HFFc6 (cell line): ENCODE data around the gene NCKAP5. TPM values are rescaled to one million over a fixed set of nuclear protein-coding genes. Genes with fewer than 3 reads are reported as not detected.

Experiments
- DNase-seq: peaks from one replicate; pipeline ENCODE4 v3.0.0-alpha.2; 2018
- H3K27ac Mint-ChIP-seq: 2 replicates; pipeline ENCODE4 v1.8.0; 2020; ENCODE audit warnings: mild to moderate bottlenecking, mixed read lengths
- H3K27me3 Mint-ChIP-seq: 2 replicates; pipeline ENCODE4 v1.8.0; 2021; ENCODE audit warnings: mild to moderate bottlenecking, moderate library complexity, mixed read lengths; ENCODE audit not compliant: insufficient read depth
- H3K36me3 Mint-ChIP-seq: 2 replicates; pipeline ENCODE4 v1.8.0; 2021; ENCODE audit warnings: low read depth, mixed read lengths
- H3K4me1 Mint-ChIP-seq: 2 replicates; pipeline ENCODE4 v1.8.0; 2020; ENCODE audit warnings: low read depth, mixed read lengths
- H3K4me3 Mint-ChIP-seq: 2 replicates; pipeline ENCODE4 v1.8.0; 2020; ENCODE audit warnings: mild to moderate bottlenecking, moderate library complexity, mixed read lengths
- H3K9me3 Mint-ChIP-seq: 2 replicates; pipeline ENCODE4 v1.8.0; 2020; ENCODE audit warnings: mild to moderate bottlenecking, mixed read lengths
- CTCF ChIP-seq: fragments of 200-600 bp; sonication (generic); IDR thresholded peaks from 2 replicates; pipeline ENCODE4 v1.5.0; 2021; ENCODE audit warnings: antibody characterized with exemption, mild to moderate bottlenecking
- total RNA-seq, 6 experiments: library from RNA; stranded (reverse); fragmentation: NEBNext Ultra II Directional; extraction: Animal tissue kit (Norgen Biotek cat#: 25700); gene quantifications; 2 replicates in 1 of 6; 3 replicates in 5 of 6; pipeline ENCODE4 v1.2.3, GENCODE V29; 2021

NCKAP5 gene
- total RNA-seq, 6 experiments from 2014 or later, result 0.31 to 4.0 (median 3.1) TPM

DNA sequence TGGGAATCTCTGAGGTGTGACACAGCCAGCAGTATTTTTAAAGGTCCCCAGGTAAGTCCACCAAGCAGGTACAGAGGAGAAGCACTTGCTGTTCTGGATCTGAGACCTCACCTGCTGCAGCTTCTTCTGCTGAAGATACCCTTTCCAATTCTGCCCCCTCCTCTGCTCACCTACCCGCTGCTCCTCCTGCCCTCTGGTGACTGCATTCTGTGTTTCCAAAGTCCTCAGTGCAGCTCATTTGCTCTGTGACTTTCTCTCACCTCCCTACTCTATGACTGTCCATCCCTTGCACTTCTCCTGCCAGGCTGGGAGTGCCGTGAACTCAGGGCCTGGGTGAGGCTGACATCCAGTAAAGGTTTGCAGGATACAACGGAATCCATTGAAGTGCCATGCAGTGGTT lies 693.1 kb downstream of the NCKAP5 start:
- H3K9me3 Mint-ChIP-seq, result peaks cover 7% of the 10 kb centered on the region; the same call in 1 of the 2 replicates
- DNase-seq, result no peak
- H3K36me3 Mint-ChIP-seq, result no peaks in the 10 kb centered on the region
- no peaks in the 10 kb centered on the region for H3K27me3 Mint-ChIP-seq
- H3K4me3 Mint-ChIP-seq, result no peak overlapping the region
- H3K4me1 Mint-ChIP-seq, result peaks cover 18% of the 10 kb centered on the region; the same call in 1 of the 2 replicates
- no peak for TF ChIP-seq CTCF
- H3K27ac Mint-ChIP-seq, result no peak overlapping the region

- Mint-ChIP-seq H3K27me3 (no peaks in the 10 kb centered on the region), H3K27ac (no peak overlapping the region), H3K4me1 (peaks cover 18% of the 10 kb centered on the region; the same call in 1 of the 2 replicates), H3K9me3 (peaks cover 7% of the 10 kb centered on the region; the same call in 1 of the 2 replicates), H3K36me3 (no peaks in the 10 kb centered on the region), H3K4me3 (no peak overlapping the region)
- TF ChIP-seq CTCF, result no peak
- DNase-seq, result no peak
Measured at GRCh38 chr2:132873738-132874137, 694.5 kb downstream of the NCKAP5 start.

- no peak overlapping the region for H3K4me3 Mint-ChIP-seq
- DNase-seq, result no peak
- H3K36me3 Mint-ChIP-seq, result no peaks in the 10 kb centered on the region
- peaks cover 13% of the 10 kb centered on the region; the same call in 1 of the 2 replicates for H3K4me1 Mint-ChIP-seq
- TF ChIP-seq CTCF, result no peak
- H3K9me3 Mint-ChIP-seq, result peaks cover 7% of the 10 kb centered on the region; the same call in 1 of the 2 replicates
- H3K27me3 Mint-ChIP-seq, result peaks cover 2% of the 10 kb centered on the region; the same call in 1 of the 2 replicates
- H3K27ac Mint-ChIP-seq, result no peak overlapping the region
Measured at GRCh38 chr2:132871831-132872230, 696.4 kb downstream of the NCKAP5 start.

DNA sequence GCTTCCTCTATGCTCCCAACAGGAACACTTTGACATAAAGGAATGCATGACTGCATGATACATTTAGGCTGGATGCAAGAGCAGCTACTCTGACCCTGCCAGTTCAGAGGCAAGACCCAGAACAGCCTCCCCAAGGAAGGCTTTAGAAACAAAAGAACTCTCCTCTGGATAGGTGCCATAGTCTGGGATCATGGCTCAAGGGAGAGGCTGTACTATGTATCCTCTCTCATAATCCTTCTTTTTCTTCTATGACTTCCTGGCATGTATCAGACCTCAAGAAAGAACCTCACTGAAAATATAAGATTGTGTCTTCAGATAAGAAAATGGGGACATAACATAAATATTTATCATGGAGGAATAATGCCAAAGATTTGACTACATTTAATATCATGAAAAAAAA lies 704.3 kb downstream of the NCKAP5 start:
- H3K36me3 Mint-ChIP-seq, result no peaks in the 10 kb centered on the region
- DNase-seq, result no peak

DNA sequence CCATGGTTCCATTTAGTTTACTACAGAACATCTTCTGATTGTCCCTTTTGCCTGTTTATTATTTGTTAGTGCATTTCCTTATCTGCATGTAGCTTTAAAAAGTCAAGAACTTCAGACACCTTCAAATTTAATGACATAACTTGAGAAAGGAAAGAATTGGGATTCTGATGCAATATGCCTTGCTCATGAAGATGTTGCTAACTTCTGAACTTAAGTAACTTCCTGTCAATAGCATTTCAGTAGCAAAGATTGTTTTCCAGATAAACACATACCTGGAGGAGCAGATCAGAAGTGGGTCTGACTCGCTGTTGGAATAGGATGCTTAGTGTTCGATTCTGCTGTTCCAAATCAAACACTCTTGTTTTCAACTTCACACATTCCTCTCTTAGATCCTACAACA lies 708.0 kb downstream of the NCKAP5 start:
- no peak for TF ChIP-seq CTCF
- no peak overlapping the region for H3K27ac Mint-ChIP-seq
- H3K27me3 Mint-ChIP-seq, result no peaks in the 10 kb centered on the region; the same call in 1 of the 2 replicates
- DNase-seq, result no peak
- no peaks in the 10 kb centered on the region; the same call in 1 of the 2 replicates for H3K4me1 Mint-ChIP-seq
- H3K4me3 Mint-ChIP-seq, result no peak overlapping the region
- no peaks in the 10 kb centered on the region for H3K36me3 Mint-ChIP-seq
- no peaks in the 10 kb centered on the region; the same call in 1 of the 2 replicates for H3K9me3 Mint-ChIP-seq

More for the DNA sequence above, 704.3 kb downstream of the NCKAP5 start:
- no peak for TF ChIP-seq CTCF
- Mint-ChIP-seq H3K4me1 (no peaks in the 10 kb centered on the region; the same call in 1 of the 2 replicates), H3K9me3 (no peaks in the 10 kb centered on the region; the same call in 1 of the 2 replicates), H3K4me3 (no peak overlapping the region), H3K27me3 (peaks cover 2% of the 10 kb centered on the region), H3K27ac (no peak overlapping the region)

DNA sequence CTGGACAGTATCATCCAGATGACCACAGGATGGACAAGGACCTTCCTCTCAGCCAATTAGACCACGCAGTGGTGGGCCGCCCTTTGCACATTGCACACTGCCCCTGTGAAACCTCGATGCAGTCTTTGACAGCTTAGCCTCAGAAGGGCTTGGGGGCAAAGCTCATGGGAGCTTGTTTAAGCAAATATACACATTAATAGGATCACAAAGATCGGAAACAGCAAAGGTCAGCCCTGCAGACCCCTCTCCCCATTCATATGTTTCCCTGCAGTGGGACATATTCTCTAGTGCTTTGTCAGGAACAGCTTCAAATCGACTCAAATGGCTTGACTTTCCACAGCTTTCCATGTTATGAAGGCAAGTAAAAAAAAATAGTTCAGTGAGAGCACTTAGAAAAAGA lies 708.7 kb downstream of the NCKAP5 start:
- no peak overlapping the region for H3K27ac Mint-ChIP-seq
- H3K9me3 Mint-ChIP-seq, result no peaks in the 10 kb centered on the region; the same call in 1 of the 2 replicates
- TF ChIP-seq CTCF, result no peak
- no peak for DNase-seq
- no peak overlapping the region for H3K4me3 Mint-ChIP-seq
- no peaks in the 10 kb centered on the region for H3K36me3 Mint-ChIP-seq
- no peaks in the 10 kb centered on the region; the same call in 1 of the 2 replicates for H3K4me1 Mint-ChIP-seq
- no peaks in the 10 kb centered on the region; the same call in 1 of the 2 replicates for H3K27me3 Mint-ChIP-seq
